ACC112 (cell line): ENCODE data around the gene SLC10A1.

Source experiments
- H2AFZ ChIP-seq: fragments of 200-600 bp; sonication (generic); one replicate; pipeline ENCODE4 v1.6.0; 2017; ENCODE audit warnings: antibody characterized with exemption, low read length; ENCODE audit not compliant: unreplicated experiment
- H3K27ac ChIP-seq: fragments of 200-600 bp; sonication (generic); 2 replicates; pipeline ENCODE4 v1.5.1; 2014; ENCODE audit warnings: low read depth, mild to moderate bottlenecking, antibody characterized with exemption, low read length, moderate library complexity
- H3K27me3 ChIP-seq: fragments of 200-600 bp; sonication (generic); 2 replicates; pipeline ENCODE4 v1.6.1; 2014; ENCODE audit warnings: mild to moderate bottlenecking, antibody characterized with exemption, low read length, moderate library complexity, mixed read lengths; ENCODE audit not compliant: insufficient read depth
- H3K36me3 ChIP-seq: fragments of 200-600 bp; sonication (generic); 2 replicates; pipeline ENCODE4 v1.6.1; 2016; ENCODE audit warnings: mild to moderate bottlenecking, antibody characterized with exemption, low read length, moderate library complexity, mixed read lengths; ENCODE audit not compliant: insufficient read depth
- H3K4me1 ChIP-seq: fragments of 200-600 bp; sonication (generic); one replicate; pipeline ENCODE4 v1.6.1; 2016; ENCODE audit warnings: low read length, mixed read lengths; ENCODE audit not compliant: insufficient read depth, unreplicated experiment, control insufficient read depth
- H3K4me3 ChIP-seq: fragments of 200-600 bp; sonication (generic); 2 replicates; pipeline ENCODE4 v1.5.1; 2014; ENCODE audit warnings: mild to moderate bottlenecking, low read depth, low read length
- H3K79me2 ChIP-seq: fragments of 200-600 bp; sonication (generic); one replicate; pipeline ENCODE4 v1.6.0; 2016; ENCODE audit warnings: low read length; ENCODE audit not compliant: control insufficient read depth, unreplicated experiment, insufficient read depth

Gene SLC10A1

DNA sequence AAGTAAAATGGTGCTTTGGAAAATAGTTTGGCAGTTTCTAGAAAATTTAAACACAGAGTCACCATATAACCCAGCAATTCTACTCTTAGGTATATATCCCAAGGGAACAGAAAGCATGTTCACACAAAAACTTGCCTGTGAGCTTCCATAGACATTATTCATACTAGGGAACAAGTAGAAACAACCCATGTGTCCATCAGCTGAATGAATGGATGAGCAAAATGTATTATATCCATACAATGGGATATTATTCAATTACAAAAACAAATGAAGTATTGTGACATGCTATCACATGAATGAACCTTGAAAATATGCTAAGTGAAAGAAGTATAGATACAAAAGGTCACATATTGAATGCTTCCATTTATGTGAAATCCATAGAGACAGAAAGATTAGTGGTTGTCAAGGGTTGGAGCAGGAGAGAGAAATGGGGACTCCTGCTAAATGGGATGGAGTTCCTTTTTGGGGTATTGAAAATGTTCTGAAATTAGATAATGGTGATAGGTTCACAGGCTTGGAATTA, 7.9 kb downstream of the SLC10A1 start:
- H3K4me3 ChIP-seq = no peak overlapping the region
- no peak overlapping the region for H3K27ac ChIP-seq
- no peak overlapping the region for H2AFZ ChIP-seq
- no peaks in the 10 kb centered on the region for H3K79me2 ChIP-seq
- no peaks in the 10 kb centered on the region for H3K4me1 ChIP-seq
- H3K27me3 ChIP-seq = no peaks in the 10 kb centered on the region
- H3K36me3 ChIP-seq = no peaks in the 10 kb centered on the region

DNA sequence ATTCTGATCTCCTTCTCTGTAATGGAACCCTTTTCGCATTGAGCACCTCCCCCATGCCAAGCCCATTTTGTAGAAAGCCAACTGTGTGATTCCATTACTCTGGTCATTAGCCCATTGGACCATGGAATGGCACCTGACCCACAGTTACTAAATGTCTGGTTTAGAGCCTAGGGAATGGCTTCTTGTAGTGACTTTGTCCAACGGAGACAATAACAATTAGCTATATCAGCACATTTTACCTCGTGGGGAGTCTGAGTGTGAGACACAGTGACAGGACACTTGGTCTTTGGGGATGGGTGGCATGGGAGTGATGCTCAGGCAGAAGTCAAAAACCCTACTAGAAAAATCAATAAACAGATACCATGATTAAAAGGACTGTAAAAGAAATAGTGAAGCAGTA, 10.4 kb downstream of the SLC10A1 start:
- no peaks in the 10 kb centered on the region for H3K4me1 ChIP-seq
- no peaks in the 10 kb centered on the region for H3K36me3 ChIP-seq
- H3K27ac ChIP-seq = no peak overlapping the region
- H2AFZ ChIP-seq = no peak overlapping the region
- no peak overlapping the region for H3K4me3 ChIP-seq
- H3K27me3 ChIP-seq = no peaks in the 10 kb centered on the region
- no peaks in the 10 kb centered on the region for H3K79me2 ChIP-seq

DNA sequence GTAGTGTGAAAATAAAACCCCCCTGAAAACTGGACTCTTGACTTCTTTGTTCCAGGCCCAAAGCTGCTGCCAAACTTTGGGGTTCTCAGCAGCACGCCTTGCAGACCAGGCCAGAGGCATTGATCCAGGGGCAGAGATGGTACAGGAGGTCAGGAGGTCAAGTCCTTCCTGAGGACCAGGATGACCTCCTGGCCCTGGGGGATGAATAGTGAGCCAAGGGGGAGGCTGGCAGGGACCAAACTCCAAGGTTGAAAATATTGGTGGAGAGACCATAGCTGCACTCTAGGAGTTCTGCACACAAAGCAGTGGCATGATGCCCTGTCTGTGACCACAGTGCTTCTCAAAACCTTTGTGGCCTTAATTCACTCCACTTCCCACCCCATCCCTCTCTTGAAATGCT, 12.1 kb downstream of the SLC10A1 start:
- Histone ChIP-seq H3K36me3 (peaks cover 10% of the 10 kb centered on the region; the same call in 1 of the 2 replicates), H3K27me3 (no peaks in the 10 kb centered on the region)

DNA sequence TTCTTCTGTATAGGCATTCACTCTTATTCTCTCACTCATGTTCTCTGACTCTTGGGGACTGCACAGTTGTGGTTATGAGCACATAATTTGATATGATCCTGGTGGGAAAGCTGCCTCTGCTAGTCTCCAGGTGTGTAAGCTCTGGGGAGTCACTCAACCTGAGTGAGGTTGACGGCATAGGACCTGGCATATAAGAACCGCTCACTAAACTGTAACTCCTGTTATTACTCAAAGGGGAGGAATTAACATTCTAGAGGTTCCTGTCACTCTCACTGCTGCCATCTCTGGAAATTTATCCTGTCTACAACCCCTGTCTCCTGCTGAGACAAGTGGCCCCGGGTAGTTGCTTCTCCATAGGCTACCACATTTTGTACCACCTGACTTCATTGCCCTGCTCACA, 16.1 kb downstream of the SLC10A1 start:
- Histone ChIP-seq H3K4me3 (no peak overlapping the region), H2AFZ (no peak overlapping the region), H3K27ac (no peak overlapping the region), H3K79me2 (no peaks in the 10 kb centered on the region), H3K4me1 (no peaks in the 10 kb centered on the region), H3K36me3 (peaks cover 15% of the 10 kb centered on the region; the same call in 1 of the 2 replicates), H3K27me3 (no peaks in the 10 kb centered on the region)

More for the DNA sequence above, 12.1 kb downstream of the SLC10A1 start:
- H2AFZ ChIP-seq = no peak overlapping the region
- H3K27ac ChIP-seq = no peak overlapping the region
- H3K79me2 ChIP-seq = no peaks in the 10 kb centered on the region
- no peak overlapping the region for H3K4me3 ChIP-seq
- H3K4me1 ChIP-seq = no peaks in the 10 kb centered on the region

DNA sequence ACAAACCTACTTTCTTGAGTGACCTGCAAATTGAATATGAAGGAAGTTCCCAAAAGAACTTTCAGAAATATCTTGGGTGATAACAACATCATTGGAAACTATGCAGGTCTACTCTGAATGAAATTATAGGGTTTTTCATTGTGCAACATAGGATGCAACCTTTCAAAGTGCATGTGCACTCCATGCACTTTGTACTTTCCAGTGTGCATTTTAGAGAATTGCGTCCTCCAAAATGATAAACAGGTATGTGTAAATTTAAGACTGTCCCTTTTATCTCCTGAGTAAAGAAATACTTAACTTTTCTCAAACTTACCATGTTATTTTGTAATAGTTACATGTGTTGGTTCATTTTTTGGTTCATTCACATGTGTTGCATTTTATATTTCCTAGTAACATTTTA, 16.9 kb downstream of the SLC10A1 start:
- no peak overlapping the region for H3K4me3 ChIP-seq
- H3K27me3 ChIP-seq = no peaks in the 10 kb centered on the region
- peaks cover 20% of the 10 kb centered on the region for H3K36me3 ChIP-seq
- no peak overlapping the region for H2AFZ ChIP-seq
- H3K4me1 ChIP-seq = no peaks in the 10 kb centered on the region
- no peaks in the 10 kb centered on the region for H3K79me2 ChIP-seq
- no peak overlapping the region for H3K27ac ChIP-seq

DNA sequence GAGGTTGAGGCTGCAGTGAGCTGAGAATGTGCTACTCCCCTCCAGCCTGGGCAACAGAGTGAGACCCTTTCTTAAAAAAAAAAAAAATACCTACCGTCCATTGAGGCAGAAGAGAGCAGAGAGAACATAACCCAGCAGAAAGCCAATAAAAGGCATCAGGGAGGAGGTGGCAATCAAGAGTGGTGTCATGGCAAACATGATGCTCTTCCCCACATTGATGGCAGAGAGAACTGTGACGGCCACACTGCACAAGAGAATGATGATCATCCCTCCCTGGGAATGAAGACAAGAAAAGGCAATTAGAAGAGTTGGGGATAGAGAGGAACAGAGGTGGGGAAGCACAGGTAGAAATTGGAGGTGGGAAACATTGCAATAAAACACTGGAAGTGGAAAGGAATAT, 18.0 kb downstream of the SLC10A1 start:
- Histone ChIP-seq H3K36me3 (peaks cover 27% of the 10 kb centered on the region), H3K4me3 (no peak overlapping the region), H3K27me3 (no peaks in the 10 kb centered on the region), H3K79me2 (no peaks in the 10 kb centered on the region), H2AFZ (no peak overlapping the region), H3K27ac (no peak overlapping the region), H3K4me1 (no peaks in the 10 kb centered on the region)

DNA sequence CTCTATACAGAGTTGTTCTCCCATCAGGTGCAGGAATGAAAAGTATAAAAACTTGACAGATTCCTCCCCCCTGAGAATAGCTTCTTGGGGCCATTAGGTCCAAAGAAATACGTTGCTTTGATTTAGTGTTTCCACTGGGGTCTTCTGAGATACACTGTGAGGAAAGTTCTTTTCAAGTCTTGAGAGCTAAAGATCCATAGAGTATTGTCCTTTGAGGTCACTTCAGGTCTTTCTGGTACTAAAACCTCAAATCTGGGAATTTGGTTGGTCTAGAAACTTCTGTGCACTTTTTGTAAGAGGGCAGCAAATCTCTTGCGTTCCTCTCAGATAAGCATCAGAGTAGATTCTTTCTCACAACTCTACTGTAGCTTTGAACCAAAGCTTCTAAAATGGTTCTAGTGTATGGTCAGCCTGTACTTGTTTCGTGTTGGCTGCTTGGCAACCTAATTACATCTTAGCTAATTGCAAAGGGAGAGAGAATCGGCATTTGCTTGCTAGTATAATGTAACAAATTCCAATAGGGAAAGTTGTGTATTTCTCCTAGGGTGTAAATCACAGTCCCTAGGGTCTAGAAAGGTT, 20.1 kb downstream of the SLC10A1 start:
- Histone ChIP-seq H3K36me3 (peaks cover 43% of the 10 kb centered on the region), H3K4me3 (no peak overlapping the region), H3K27ac (no peak overlapping the region), H3K4me1 (no peaks in the 10 kb centered on the region), H3K27me3 (no peaks in the 10 kb centered on the region), H2AFZ (no peak overlapping the region), H3K79me2 (peaks cover 4% of the 10 kb centered on the region)

DNA sequence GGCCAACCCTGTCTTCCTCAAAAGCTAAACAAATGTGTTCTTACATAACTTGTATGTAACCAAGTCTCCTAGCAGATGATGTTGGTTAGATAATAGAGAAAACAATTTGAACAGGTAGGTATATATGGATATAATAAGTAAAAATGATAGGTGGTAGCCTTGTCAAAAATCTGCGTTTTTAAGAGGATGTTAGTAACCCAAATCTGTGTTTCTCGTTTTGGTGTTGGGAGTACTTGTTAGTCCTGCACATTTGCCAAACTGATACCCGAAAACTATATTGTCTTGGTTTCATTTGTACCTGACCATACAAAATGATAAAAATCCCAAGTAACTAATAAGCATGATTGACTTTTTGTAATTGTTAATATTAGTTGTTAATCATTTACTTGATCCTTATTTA, 22.0 kb downstream of the SLC10A1 start:
- Histone ChIP-seq H3K79me2 (peaks cover 18% of the 10 kb centered on the region), H3K36me3 (peaks cover 54% of the 10 kb centered on the region)

DNA sequence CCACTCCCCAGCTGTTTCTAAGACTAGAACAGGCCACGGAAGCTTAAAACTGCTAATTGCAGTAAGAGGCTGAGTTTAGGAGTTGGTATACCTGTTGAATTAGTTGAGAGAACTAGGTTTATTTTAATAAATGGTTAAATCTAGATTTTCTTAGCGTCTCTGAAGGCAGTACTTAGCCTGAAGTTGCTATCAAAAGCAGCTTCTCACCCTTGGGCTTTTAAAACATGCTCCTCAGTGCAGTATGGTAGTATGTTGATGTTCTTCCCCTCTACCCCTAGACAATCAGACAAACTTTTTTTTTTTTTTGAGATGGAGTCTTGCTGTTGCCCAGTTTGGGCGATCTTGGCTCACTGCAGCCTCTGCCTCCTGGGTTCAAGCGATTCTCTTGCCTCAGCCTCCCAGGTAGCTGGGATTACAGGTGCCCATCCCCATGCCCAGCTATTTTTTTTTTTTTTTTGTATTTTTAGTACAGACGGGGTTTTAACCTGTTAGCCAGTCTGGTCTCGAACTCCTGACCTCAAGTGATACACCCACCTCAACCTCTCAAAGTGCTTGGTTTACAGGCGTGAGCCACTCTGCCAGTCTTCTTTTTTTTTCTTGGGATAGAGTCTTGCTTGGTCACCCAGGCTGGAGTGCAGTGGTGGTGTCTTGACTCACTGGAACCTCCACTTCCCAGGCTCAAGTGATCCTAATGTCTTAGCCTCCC, 23.3 kb downstream of the SLC10A1 start:
- no peak overlapping the region for H3K27ac ChIP-seq
- no peak overlapping the region for H2AFZ ChIP-seq
- peaks cover 61% of the 10 kb centered on the region for H3K36me3 ChIP-seq
- no peak overlapping the region for H3K4me3 ChIP-seq
- H3K27me3 ChIP-seq = no peaks in the 10 kb centered on the region
- H3K4me1 ChIP-seq = peaks cover 10% of the 10 kb centered on the region
- peaks cover 30% of the 10 kb centered on the region for H3K79me2 ChIP-seq

More for the DNA sequence above, 22.0 kb downstream of the SLC10A1 start:
- Histone ChIP-seq H2AFZ (no peak overlapping the region), H3K27me3 (no peaks in the 10 kb centered on the region), H3K27ac (no peak overlapping the region), H3K4me3 (no peak overlapping the region), H3K4me1 (no peaks in the 10 kb centered on the region)

DNA sequence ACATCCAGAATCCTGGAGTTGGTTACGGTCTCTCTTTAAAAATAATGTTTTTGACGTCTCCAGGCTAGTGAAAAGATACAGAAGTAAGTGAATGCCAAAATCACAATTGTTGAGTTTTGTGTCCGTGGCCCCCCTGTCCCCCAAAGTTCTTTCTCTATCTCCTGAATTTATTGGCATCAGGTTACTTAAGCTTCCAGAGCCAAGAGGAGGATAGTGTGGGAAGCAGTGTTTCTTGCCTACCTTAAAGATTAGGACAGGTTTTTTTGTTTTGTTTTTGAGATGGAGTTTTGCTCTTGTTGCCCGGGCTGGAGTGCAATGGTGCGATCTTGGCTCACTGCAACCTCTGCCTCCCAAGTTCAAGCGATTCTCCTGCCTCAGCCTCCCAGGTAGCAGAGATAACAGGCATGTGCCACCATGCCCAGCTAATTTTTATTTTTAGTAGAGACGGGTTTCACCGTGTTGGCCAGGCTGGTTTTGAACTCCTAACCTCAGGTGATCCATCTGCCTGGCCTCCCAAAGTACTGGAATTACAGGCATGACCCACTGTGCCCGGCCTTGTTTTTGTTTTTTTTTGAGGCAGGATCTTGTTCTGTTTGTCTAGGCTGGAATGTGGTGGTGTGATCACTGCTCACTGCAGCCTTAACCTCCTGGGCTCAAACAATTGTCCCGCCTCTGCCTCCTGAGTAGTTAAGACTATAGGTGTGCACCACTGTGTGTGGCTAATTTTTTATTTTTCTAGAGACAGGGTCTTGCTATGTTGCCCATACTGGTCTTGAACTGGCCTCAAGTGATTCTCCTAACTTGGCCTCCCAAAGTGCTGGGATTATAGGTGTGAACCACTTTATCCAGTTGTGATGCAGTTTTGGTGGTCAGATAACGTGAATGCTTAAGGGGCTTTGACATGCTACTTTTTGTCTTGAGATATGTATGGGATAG, 24.7 kb downstream of the SLC10A1 start:
- no peak overlapping the region for H3K4me3 ChIP-seq
- peaks cover 72% of the 10 kb centered on the region for H3K36me3 ChIP-seq
- H3K79me2 ChIP-seq = peaks cover 44% of the 10 kb centered on the region
- H3K27ac ChIP-seq = no peak overlapping the region
- H2AFZ ChIP-seq = no peak overlapping the region
- peaks cover 14% of the 10 kb centered on the region for H3K4me1 ChIP-seq
- H3K27me3 ChIP-seq = no peaks in the 10 kb centered on the region
